H1 (cell line): ENCODE measurements around the gene BTNL3.

Experiments used
- CTCF ChIP-seq, 3 experiments: IDR thresholded peaks; 1 replicate in 2 of 3; 2 replicates in 1 of 3; pipeline versions ENCODE4 v1.5.1 to v1.6.1; 2011; ENCODE audit warnings: low read length in 3 of 3, mild to moderate bottlenecking in 3 of 3, inconsistent platforms in 2 of 3, low read depth in 1 of 3, moderate library complexity in 1 of 3; ENCODE audit not compliant: insufficient read depth in 1 of 3; ENCODE audit errors: control extremely low read depth in 1 of 3
- EZH2 ChIP-seq: fragments of 200-600 bp; sonication (generic); IDR thresholded peaks from 2 replicates; pipeline ENCODE4 v1.7.1; 2012; ENCODE audit warnings: low read depth, mild to moderate bottlenecking, moderate library complexity, low read length, inconsistent platforms; ENCODE audit not compliant: severe bottlenecking

DNA sequence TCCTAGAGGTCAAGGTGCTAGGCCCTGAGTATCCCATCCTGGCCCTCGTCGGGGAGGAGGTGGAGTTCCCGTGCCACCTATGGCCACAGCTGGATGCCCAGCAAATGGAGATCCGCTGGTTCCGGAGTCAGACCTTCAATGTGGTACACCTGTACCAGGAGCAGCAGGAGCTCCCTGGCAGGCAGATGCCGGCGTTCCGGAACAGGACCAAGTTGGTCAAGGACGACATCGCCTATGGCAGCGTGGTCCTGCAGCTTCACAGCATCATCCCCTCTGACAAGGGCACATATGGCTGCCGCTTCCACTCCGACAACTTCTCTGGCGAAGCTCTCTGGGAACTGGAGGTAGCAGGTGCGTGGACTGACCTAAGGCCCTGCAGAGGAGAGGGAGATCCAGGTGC is 59.3 kb downstream of the BTNL3 start:
- TF ChIP-seq CTCF (IDR thresholded peaks at IDR 0.05; ENCODE audit: control extremely low read depth in 1 of 3, insufficient read depth in 1 of 3, low read depth in 1 of 3, low read length in 3 of 3) (no peak), EZH2 (no peak)
